Measurements from ENCODE around the gene ANO1.

GRCh38 chr11:70201882-70202861, 124.1 kb downstream of the ANO1 start:
- TF ChIP-seq CTCF (IDR thresholded peaks at IDR 0.05) (no peak), POLR2A (IDR thresholded peaks at IDR 0.05) (no peak)
